IMR-90 (cell line): ENCODE results near the gene OPHN1. TPM values are rescaled to one million over a fixed set of nuclear protein-coding genes. Genes with fewer than 3 reads are reported as not detected.

ENCODE experiments used
- ATAC-seq: fragments of 200-7000 bp; cut with Tn5 transposase; 2 replicates; pipeline ENCODE4 v1.9.1; 2020; ENCODE audit warnings: low read depth, mild to moderate bottlenecking, moderate library complexity
- BruUV-seq: library from RNA; stranded (reverse); fragments of 400-500 nt; replicated peaks from 2 replicates; lab custom pipeline; 2021; lab: Mats Ljungman, UMichigan
- CTCF ChIA-PET: fragments of 300-600 bp; formaldehyde crosslinking; extraction: SDS; loops from one replicate; lab custom pipeline; 2021; ENCODE audit warnings: antibody characterized with exemption; lab: Yijun Ruan, JAX
- POLR2A ChIA-PET: fragments of 300-600 bp; sonication (Branson Sonifier 250); formaldehyde crosslinking; loops from one replicate; lab custom pipeline; 2022; ENCODE audit warnings: antibody characterized with exemption; ENCODE audit not compliant: unreplicated experiment; lab: Charles Lee
- DNase-seq: peaks from one replicate; pipeline ENCODE4 v3.0.0; 2013
- H2AFZ ChIP-seq: replicated peaks from 2 replicates; pipeline ENCODE3; 2013; ENCODE audit warnings: low read length, mild to moderate bottlenecking; ENCODE audit not compliant: poor library complexity
- H2AK5ac ChIP-seq: 2 replicates; pipeline ENCODE4 v1.6.1; 2013; ENCODE audit warnings: low read depth, low read length, inconsistent platforms
- H2AK9ac ChIP-seq: replicated peaks from 2 replicates; pipeline ENCODE3; 2013; ENCODE audit warnings: mild to moderate bottlenecking, low read depth, low read length, moderate library complexity; ENCODE audit not compliant: poor library complexity
- H2BK120ac ChIP-seq: 2 replicates; pipeline ENCODE4 v1.6.1; 2013; ENCODE audit warnings: low read depth, low read length, inconsistent platforms
- H2BK15ac ChIP-seq: 3 replicates; pipeline ENCODE4 v1.6.1; 2013; ENCODE audit warnings: low read depth, low read length, inconsistent platforms
- H2BK20ac ChIP-seq: 2 replicates; pipeline ENCODE4 v1.6.1; 2013; ENCODE audit warnings: low read depth, mild to moderate bottlenecking, inconsistent platforms, low read length, moderate library complexity
- H2BK5ac ChIP-seq: 2 replicates; pipeline ENCODE4 v1.6.1; 2013; ENCODE audit warnings: mild to moderate bottlenecking, low read depth, low read length, inconsistent platforms; ENCODE audit not compliant: poor library complexity, severe bottlenecking
- H3K14ac ChIP-seq: replicated peaks from 2 replicates; pipeline ENCODE4 v1.6.1; 2013; ENCODE audit warnings: low read depth, low read length, inconsistent platforms
- H3K18ac ChIP-seq: 2 replicates; pipeline ENCODE4 v1.6.1; 2013; ENCODE audit warnings: low read depth, low read length, control low read depth
- H3K23ac ChIP-seq: 2 replicates; pipeline ENCODE4 v1.6.1; 2013; ENCODE audit warnings: low read depth, low read length, inconsistent platforms
- H3K27ac ChIP-seq: 2 replicates; pipeline ENCODE4 v1.5.1; 2013; ENCODE audit warnings: mild to moderate bottlenecking, control low read depth, low read length; ENCODE audit not compliant: insufficient read depth
- H3K27me3 ChIP-seq: 2 replicates; pipeline ENCODE4 v1.6.1; 2013; ENCODE audit warnings: low read length; ENCODE audit not compliant: control insufficient read depth, insufficient read depth
- H3K36me3 ChIP-seq: 2 replicates; pipeline ENCODE4 v1.6.1; 2013; ENCODE audit warnings: low read length, mixed read lengths; ENCODE audit not compliant: control insufficient read depth, insufficient read depth
- H3K4ac ChIP-seq: 2 replicates; pipeline ENCODE4 v1.6.1; 2013; ENCODE audit warnings: low read depth, low read length, inconsistent platforms
- H3K4me1 ChIP-seq: 2 replicates; pipeline ENCODE4 v1.6.1; 2013; ENCODE audit warnings: low read length, mixed read lengths; ENCODE audit not compliant: control insufficient read depth, insufficient read depth
- H3K4me2 ChIP-seq: 2 replicates; pipeline ENCODE4 v1.6.1; 2013; ENCODE audit warnings: low read depth, mild to moderate bottlenecking, control low read depth, low read length, moderate library complexity
- H3K4me3 ChIP-seq: 2 replicates; pipeline ENCODE4 v1.5.1; 2013; ENCODE audit warnings: low read depth, mild to moderate bottlenecking, control low read depth, low read length, moderate library complexity; ENCODE audit not compliant: insufficient read depth
- H3K56ac ChIP-seq: 2 replicates; pipeline ENCODE4 v1.6.1; 2013; ENCODE audit warnings: low read length, inconsistent platforms; ENCODE audit not compliant: insufficient read depth; ENCODE audit errors: extremely low read depth
- H3K79me1 ChIP-seq, 2 experiments: 2 replicates each; pipeline ENCODE4 v1.6.1; 2013; ENCODE audit warnings: low read length in 2 of 2, inconsistent platforms in 1 of 2, low read depth in 1 of 2
- H3K9ac ChIP-seq: 2 replicates; pipeline ENCODE4 v1.6.1; 2013; ENCODE audit warnings: low read depth, low read length, control low read depth
- H3K9me1 ChIP-seq: 2 replicates; pipeline ENCODE4 v1.6.1; 2013; ENCODE audit warnings: low read length, inconsistent platforms; ENCODE audit not compliant: insufficient read depth
- H3K9me3 ChIP-seq: 2 replicates; pipeline ENCODE4 v1.6.1; 2013; ENCODE audit warnings: low read length; ENCODE audit not compliant: control insufficient read depth, insufficient read depth
- H4K20me1 ChIP-seq: 2 replicates; pipeline ENCODE4 v1.6.1; 2013; ENCODE audit warnings: low read length, inconsistent platforms; ENCODE audit not compliant: insufficient read depth
- H4K5ac ChIP-seq: 2 replicates; pipeline ENCODE4 v1.6.1; 2013; ENCODE audit warnings: mild to moderate bottlenecking, low read depth, low read length, control low read depth
- H4K8ac ChIP-seq, 2 experiments: 2 replicates each; pipeline ENCODE4 v1.6.1; 2013; ENCODE audit warnings: low read depth in 2 of 2, low read length in 2 of 2, control low read depth in 1 of 2, inconsistent platforms in 1 of 2
- H4K91ac ChIP-seq: 2 replicates; pipeline ENCODE4 v1.6.1; 2013; ENCODE audit warnings: low read depth, low read length, inconsistent platforms; ENCODE audit not compliant: insufficient read depth
- ELK1 ChIP-seq: fragments of 150-350 bp; IDR thresholded peaks from 2 replicates; pipeline ENCODE4 v1.6.1; 2016; ENCODE audit warnings: low read depth, mild to moderate bottlenecking, low read length, moderate library complexity, borderline replicate concordance
- MAFK ChIP-seq: IDR thresholded peaks from 2 replicates; pipeline ENCODE4 v1.6.1; 2012; ENCODE audit warnings: low read depth, low read length, improper control_type of control experiment
- POLR2A ChIP-seq: IDR thresholded peaks from 2 replicates; pipeline ENCODE4 v1.6.1; 2012; ENCODE audit warnings: mild to moderate bottlenecking, low read depth, low read length
- RCOR1 ChIP-seq: IDR thresholded peaks from 2 replicates; pipeline ENCODE4 v1.6.1; 2012; ENCODE audit warnings: mild to moderate bottlenecking, low read length, improper control_type of control experiment; ENCODE audit not compliant: insufficient replicate concordance
- RFX5 ChIP-seq: IDR thresholded peaks from 2 replicates; pipeline ENCODE4 v1.8.0; 2012; ENCODE audit warnings: low read depth, mild to moderate bottlenecking, low read length, moderate library complexity
- WGBS, 2 experiments: methylation state at CpG; one replicate each; pipeline versions ENCODE4 v1.1.5 to v1.1.7; 2013; ENCODE audit warnings: missing lambda C conversion rate in 2 of 2; ENCODE audit not compliant: insufficient read length in 1 of 2; ENCODE audit errors: extremely low coverage in 2 of 2; 5-methylcytosine and 5-hydroxymethylcytosine counted together
- dilution Hi-C: fragments of 300-500 bp; cut with HindIII; formaldehyde crosslinking; loops from one replicate; pipeline ENCODE4 v1.14.3; 2018; ENCODE audit warnings: low sequenced_read_pairs; ENCODE audit not compliant: unreplicated experiment
- in situ Hi-C: fragments of 300-500 bp; cut with MboI; formaldehyde crosslinking; loops from 3 replicates; pipeline ENCODE4 v1.14.3; 2019; ENCODE audit warnings: low sequenced_read_pairs, inconsistent platforms, mixed read lengths
- intact Hi-C: fragments of 100-400 bp; cut with micrococcal nuclease; formaldehyde crosslinking; loops from 2 replicates; pipeline ENCODE4 v1.10.0; 2022
- polyA plus RNA-seq, 3 experiments: library from polyadenylated mRNA; depleted of rRNA; stranded (reverse); fragments of >200 nt; gene quantifications; 2 replicates each; pipeline ENCODE4 v1.2.3, GENCODE V29; 2012; ENCODE audit warnings: low replicate concordance in 1 of 3
- total RNA-seq: library from RNA; depleted of rRNA; stranded (reverse); fragments of >200 nt; gene quantifications from 2 replicates; pipeline ENCODE4 v1.2.3, GENCODE V29; 2012

Gene OPHN1
- total and polyA plus RNA-seq, 2 of the 4 experiments (the other 2 are of a cell fraction), result 4.0 to 13.1 TPM

DNA sequence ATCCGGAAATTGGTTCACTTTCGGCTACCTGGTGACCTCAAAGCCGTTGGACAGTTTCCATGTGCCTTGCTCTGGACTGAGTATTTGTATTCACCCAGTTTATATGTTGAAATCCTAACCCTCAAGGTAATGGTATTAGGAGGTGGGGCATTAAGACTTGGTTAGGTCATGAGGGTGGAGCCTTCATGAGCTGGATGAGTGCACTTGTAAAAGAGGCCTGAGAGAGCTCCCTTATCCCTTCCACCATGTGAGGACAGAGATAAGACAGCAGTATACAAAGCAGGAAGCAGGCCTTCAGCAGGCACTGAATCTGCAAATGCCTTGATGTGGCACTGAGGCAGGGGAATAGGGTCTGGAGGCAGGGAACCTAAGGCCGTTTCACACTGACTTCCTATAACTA is 5.3 kb upstream of the OPHN1 start:
- H4K8ac ChIP-seq, result no peak overlapping the region
- H3K4me3 ChIP-seq, result no peak overlapping the region
- no peak overlapping the region for H3K4ac ChIP-seq
- H3K18ac ChIP-seq, result no peak overlapping the region
- no peak overlapping the region for H2BK120ac ChIP-seq
- ChIA-PET POLR2A (no interaction called here), CTCF (no interaction called here)
- dilution Hi-C loops (no loop called here), in situ Hi-C loops (no loop called here), intact Hi-C loops (no loop called here)
- no peak overlapping the region for H3K9ac ChIP-seq
- H2AK5ac ChIP-seq, result no peak overlapping the region
- no peak overlapping the region for H2BK5ac ChIP-seq
- H2BK20ac ChIP-seq, result no peak overlapping the region
- no peak overlapping the region for H3K27ac ChIP-seq
- H3K9me3 ChIP-seq, result no peaks in the 10 kb centered on the region
- no TSS peak for BruUV-seq
- H2AFZ ChIP-seq, result no peak overlapping the region
- peaks cover 2% of the 10 kb centered on the region; the same call in 1 of the 2 replicates for H3K27me3 ChIP-seq
- no peak overlapping the region for H3K23ac ChIP-seq
- no peak for TF ChIP-seq MAFK
- TF ChIP-seq RFX5, result no peak
- no peak for TF ChIP-seq RCOR1
- no peak for TF ChIP-seq ELK1
- no peak for TF ChIP-seq POLR2A
- no peak for ATAC-seq
- 92% methylated on average over 2 of the region's 4 CpGs; no CpG with 5 or more reads in 1 of the 2 experiments for WGBS, 2 experiments
- H4K20me1 ChIP-seq, result no peaks in the 10 kb centered on the region
- no peaks in the 10 kb centered on the region for H3K9me1 ChIP-seq
- DNase-seq, result no peak
- no peak overlapping the region for H3K56ac ChIP-seq
- no peak overlapping the region for H3K14ac ChIP-seq
- H3K4me1 ChIP-seq, result no peaks in the 10 kb centered on the region
- H3K4me2 ChIP-seq, result no peak overlapping the region
- no peak overlapping the region for H2BK15ac ChIP-seq
- no peak overlapping the region for H4K5ac ChIP-seq
- no peaks in the 10 kb centered on the region for H3K36me3 ChIP-seq
- no peak overlapping the region for H4K91ac ChIP-seq
- H2AK9ac ChIP-seq, result no peak overlapping the region
- H3K79me1 ChIP-seq, result no peaks in the 10 kb centered on the region
